SK-N-SH (cell line): ENCODE measurements around the gene KLF7.

Source experiments
- CHD2 ChIP-seq: fragments of 150-350 bp; IDR thresholded peaks from 2 replicates; pipeline ENCODE4 v1.6.1; 2018; ENCODE audit warnings: low read length; ENCODE audit not compliant: partially characterized antibody
- GABPA ChIP-seq: IDR thresholded peaks from 2 replicates; pipeline ENCODE4 v1.4.0; 2012; ENCODE audit warnings: low read depth, mild to moderate bottlenecking
- MEF2A ChIP-seq: IDR thresholded peaks from 2 replicates; pipeline ENCODE4 v1.4.0; 2012; ENCODE audit warnings: low read depth, borderline replicate concordance
- POLR2AphosphoS5 ChIP-seq: IDR thresholded peaks from 2 replicates; pipeline ENCODE4 v1.6.1; 2012; ENCODE audit warnings: low read depth, low read length
- RAD21 ChIP-seq: IDR thresholded peaks from 2 replicates; pipeline ENCODE4 v1.6.1; 2012; ENCODE audit warnings: mild to moderate bottlenecking, low read length
- RCOR1 ChIP-seq: fragments of 150-350 bp; IDR thresholded peaks from 2 replicates; pipeline ENCODE4 v1.6.1; 2017; ENCODE audit warnings: antibody characterized with exemption, low read length
- RFX5 ChIP-seq: IDR thresholded peaks from 2 replicates; pipeline ENCODE4 v1.6.1; 2012; ENCODE audit warnings: mild to moderate bottlenecking, improper control_type of control experiment, low read length
- TAF1 ChIP-seq: IDR thresholded peaks from 2 replicates; pipeline ENCODE4 v1.6.1; 2012; ENCODE audit warnings: low read depth, mild to moderate bottlenecking, low read length, moderate library complexity, borderline replicate concordance
- TF ChIP-seq, protein P1 (sequence below): IDR thresholded peaks from 2 replicates; pipeline ENCODE4 v1.4.0; 2012; ENCODE audit warnings: low read depth
- TF ChIP-seq, protein P2 (sequence below): fragments of 200-600 bp; sonication (generic); IDR thresholded peaks from 2 replicates; pipeline ENCODE4 v1.6.1; 2017; ENCODE audit warnings: antibody characterized with exemption, mild to moderate bottlenecking, moderate library complexity
- TF ChIP-seq, protein P3 (sequence below): IDR thresholded peaks from 2 replicates; pipeline ENCODE4 v1.4.0; 2012; ENCODE audit warnings: low read depth, borderline replicate concordance
- TF ChIP-seq, protein P4 (sequence below): IDR thresholded peaks from 2 replicates; pipeline ENCODE4 v1.6.1; 2012; ENCODE audit warnings: mild to moderate bottlenecking, low read depth, low read length, moderate library complexity

DNA sequence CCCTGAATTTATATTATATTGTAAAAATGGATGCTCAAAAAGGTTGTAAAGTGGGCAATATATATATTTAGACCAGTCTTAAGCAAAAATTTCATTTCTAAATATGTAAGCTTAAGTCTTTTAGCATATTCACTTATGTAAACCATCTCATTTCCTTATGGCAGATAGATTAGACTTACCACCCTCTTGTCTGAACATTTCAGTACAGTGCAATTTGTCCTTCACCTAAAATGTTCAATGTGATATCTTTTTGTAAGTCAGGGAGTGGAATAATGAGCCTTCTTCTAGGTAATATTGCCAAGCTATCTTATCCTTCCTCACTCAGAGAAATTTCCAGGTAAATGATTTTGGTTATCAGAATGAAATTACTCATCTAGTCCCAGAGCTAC is 92.3 kb downstream of the KLF7 start:
- TF ChIP-seq, protein P1, sequence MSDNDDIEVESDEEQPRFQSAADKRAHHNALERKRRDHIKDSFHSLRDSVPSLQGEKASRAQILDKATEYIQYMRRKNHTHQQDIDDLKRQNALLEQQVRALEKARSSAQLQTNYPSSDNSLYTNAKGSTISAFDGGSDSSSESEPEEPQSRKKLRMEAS: no peak
- TF ChIP-seq MEF2A (no peak), POLR2AphosphoS5 (no peak), TAF1 (no peak), RFX5 (no peak), CHD2 (no peak), RCOR1 (no peak), GABPA (no peak), RAD21 (no peak)
- TF ChIP-seq, protein P2, sequence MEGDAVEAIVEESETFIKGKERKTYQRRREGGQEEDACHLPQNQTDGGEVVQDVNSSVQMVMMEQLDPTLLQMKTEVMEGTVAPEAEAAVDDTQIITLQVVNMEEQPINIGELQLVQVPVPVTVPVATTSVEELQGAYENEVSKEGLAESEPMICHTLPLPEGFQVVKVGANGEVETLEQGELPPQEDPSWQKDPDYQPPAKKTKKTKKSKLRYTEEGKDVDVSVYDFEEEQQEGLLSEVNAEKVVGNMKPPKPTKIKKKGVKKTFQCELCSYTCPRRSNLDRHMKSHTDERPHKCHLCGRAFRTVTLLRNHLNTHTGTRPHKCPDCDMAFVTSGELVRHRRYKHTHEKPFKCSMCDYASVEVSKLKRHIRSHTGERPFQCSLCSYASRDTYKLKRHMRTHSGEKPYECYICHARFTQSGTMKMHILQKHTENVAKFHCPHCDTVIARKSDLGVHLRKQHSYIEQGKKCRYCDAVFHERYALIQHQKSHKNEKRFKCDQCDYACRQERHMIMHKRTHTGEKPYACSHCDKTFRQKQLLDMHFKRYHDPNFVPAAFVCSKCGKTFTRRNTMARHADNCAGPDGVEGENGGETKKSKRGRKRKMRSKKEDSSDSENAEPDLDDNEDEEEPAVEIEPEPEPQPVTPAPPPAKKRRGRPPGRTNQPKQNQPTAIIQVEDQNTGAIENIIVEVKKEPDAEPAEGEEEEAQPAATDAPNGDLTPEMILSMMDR: no peak
- TF ChIP-seq, protein P3, sequence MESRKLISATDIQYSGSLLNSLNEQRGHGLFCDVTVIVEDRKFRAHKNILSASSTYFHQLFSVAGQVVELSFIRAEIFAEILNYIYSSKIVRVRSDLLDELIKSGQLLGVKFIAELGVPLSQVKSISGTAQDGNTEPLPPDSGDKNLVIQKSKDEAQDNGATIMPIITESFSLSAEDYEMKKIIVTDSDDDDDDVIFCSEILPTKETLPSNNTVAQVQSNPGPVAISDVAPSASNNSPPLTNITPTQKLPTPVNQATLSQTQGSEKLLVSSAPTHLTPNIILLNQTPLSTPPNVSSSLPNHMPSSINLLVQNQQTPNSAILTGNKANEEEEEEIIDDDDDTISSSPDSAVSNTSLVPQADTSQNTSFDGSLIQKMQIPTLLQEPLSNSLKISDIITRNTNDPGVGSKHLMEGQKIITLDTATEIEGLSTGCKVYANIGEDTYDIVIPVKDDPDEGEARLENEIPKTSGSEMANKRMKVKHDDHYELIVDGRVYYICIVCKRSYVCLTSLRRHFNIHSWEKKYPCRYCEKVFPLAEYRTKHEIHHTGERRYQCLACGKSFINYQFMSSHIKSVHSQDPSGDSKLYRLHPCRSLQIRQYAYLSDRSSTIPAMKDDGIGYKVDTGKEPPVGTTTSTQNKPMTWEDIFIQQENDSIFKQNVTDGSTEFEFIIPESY: no peak
- TF ChIP-seq, protein P4, sequence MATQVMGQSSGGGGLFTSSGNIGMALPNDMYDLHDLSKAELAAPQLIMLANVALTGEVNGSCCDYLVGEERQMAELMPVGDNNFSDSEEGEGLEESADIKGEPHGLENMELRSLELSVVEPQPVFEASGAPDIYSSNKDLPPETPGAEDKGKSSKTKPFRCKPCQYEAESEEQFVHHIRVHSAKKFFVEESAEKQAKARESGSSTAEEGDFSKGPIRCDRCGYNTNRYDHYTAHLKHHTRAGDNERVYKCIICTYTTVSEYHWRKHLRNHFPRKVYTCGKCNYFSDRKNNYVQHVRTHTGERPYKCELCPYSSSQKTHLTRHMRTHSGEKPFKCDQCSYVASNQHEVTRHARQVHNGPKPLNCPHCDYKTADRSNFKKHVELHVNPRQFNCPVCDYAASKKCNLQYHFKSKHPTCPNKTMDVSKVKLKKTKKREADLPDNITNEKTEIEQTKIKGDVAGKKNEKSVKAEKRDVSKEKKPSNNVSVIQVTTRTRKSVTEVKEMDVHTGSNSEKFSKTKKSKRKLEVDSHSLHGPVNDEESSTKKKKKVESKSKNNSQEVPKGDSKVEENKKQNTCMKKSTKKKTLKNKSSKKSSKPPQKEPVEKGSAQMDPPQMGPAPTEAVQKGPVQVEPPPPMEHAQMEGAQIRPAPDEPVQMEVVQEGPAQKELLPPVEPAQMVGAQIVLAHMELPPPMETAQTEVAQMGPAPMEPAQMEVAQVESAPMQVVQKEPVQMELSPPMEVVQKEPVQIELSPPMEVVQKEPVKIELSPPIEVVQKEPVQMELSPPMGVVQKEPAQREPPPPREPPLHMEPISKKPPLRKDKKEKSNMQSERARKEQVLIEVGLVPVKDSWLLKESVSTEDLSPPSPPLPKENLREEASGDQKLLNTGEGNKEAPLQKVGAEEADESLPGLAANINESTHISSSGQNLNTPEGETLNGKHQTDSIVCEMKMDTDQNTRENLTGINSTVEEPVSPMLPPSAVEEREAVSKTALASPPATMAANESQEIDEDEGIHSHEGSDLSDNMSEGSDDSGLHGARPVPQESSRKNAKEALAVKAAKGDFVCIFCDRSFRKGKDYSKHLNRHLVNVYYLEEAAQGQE: no peak
